HG02943 (cell line): ENCODE results near the gene SPINT1.

Experiments used
- ATAC-seq: cut with Tn5 transposase; IDR thresholded peaks from one replicate; pipeline ENCODE4 v1.9.1; 2021; ENCODE audit warnings: mild to moderate bottlenecking, low read depth, moderate library complexity; ENCODE audit not compliant: unreplicated experiment

SPINT1 gene

GRCh38 chr15:40891138-40891537 is 47.3 kb downstream of the SPINT1 start:
- ATAC-seq = no peak

GRCh38 chr15:40891810-40892446 is 48.1 kb downstream of the SPINT1 start:
- ATAC-seq = no peak

GRCh38 chr15:40892447-40893012 is 48.7 kb downstream of the SPINT1 start:
- no peak for ATAC-seq

GRCh38 chr15:40893019-40893670 is 49.3 kb downstream of the SPINT1 start:
- ATAC-seq = no peak

GRCh38 chr15:40893733-40894680 is 50.2 kb downstream of the SPINT1 start, which contains the start of gene VPS18:
TSS of gene VPS18 (plus strand) at chr15:40894450. CDS start at chr15:40894769, 319 bp downstream.
- ATAC-seq = peak; percentile 76

DNA sequence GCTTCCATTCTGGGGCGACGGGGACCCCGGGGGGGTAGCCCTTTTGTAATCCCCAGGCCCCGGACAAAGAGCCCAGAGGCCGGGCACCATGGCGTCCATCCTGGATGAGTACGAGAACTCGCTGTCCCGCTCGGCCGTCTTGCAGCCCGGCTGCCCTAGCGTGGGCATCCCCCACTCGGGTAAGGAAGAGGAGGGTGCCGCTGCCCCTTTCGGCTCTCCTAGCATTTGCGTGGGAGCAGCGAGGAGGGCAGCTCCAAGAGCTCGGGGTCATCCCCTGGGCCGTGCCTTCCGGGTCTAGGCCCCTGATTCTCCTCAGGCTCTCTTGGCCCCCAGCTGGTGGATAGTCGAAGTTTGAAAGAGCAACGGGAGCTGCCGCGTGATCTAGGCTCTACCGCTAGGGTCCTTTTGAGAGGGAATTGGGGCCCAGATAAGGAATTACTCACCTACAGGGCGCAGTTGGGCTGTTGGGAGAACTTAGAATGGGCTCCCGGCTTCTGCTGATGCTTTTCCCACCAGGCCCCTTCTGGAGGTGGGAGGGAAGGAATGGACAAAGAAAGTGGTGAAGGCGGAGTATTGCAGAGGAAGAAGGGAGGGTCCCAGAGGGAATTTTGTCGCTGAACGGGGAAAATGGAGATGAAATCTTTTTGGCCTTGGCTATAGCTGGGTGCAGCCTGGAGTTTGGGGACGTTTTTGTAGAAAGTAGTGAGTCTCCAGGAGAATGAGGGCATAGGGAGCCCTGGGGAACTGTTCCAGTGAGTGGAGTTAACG is 51.0 kb downstream of the SPINT1 start:
- ATAC-seq = no peak

GRCh38 chr15:40899536-40900207 is 55.8 kb downstream of the SPINT1 start:
- no peak for ATAC-seq

DNA sequence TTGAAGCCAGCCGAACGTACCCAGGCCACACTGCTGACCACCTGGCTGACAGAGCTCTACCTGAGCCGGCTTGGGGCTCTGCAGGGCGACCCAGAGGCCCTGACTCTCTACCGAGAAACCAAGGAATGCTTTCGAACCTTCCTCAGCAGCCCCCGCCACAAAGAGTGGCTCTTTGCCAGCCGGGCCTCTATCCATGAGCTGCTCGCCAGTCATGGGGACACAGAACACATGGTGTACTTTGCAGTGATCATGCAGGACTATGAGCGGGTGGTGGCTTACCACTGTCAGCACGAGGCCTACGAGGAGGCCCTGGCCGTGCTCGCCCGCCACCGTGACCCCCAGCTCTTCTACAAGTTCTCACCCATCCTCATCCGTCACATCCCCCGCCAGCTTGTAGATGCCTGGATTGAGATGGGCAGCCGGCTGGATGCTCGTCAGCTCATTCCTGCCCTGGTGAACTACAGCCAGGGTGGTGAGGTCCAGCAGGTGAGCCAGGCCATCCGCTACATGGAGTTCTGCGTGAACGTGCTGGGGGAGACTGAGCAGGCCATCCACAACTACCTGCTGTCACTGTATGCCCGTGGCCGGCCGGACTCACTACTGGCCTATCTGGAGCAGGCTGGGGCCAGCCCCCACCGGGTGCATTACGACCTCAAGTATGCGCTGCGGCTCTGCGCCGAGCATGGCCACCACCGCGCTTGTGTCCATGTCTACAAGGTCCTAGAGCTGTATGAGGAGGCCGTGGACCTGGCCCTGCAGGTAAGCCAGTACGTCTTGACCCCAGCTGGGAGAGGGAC is 56.6 kb downstream of the SPINT1 start:
- ATAC-seq = no peak

DNA sequence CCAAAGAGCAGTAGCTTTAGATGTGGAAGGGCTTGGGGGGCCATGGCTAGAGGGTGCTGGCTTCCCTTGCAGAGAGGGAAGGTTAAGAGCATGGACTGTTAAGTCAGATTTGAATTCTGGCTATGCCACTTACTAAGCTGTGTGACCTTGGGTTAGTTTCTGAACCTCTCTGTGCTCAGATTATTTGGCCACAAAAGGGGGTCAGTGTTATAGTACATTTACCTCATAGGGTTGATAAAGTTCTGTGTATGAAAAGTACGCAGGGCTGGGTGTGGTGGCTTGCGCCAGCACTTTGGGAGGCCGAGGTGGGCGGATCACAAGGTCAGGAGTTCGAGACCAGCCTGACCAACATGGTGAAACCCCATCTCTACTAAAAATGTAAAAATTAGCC is 57.2 kb downstream of the SPINT1 start:
- ATAC-seq = no peak

GRCh38 chr15:40902605-40903561 is 59.0 kb downstream of the SPINT1 start:
- ATAC-seq = no peak

GRCh38 chr15:40904552-40905201 is 60.8 kb downstream of the SPINT1 start:
- ATAC-seq = no peak

- peak; percentile 51 for ATAC-seq
Measured at GRCh38 chr15:40906091-40906990, 62.5 kb downstream of the SPINT1 start.

DNA sequence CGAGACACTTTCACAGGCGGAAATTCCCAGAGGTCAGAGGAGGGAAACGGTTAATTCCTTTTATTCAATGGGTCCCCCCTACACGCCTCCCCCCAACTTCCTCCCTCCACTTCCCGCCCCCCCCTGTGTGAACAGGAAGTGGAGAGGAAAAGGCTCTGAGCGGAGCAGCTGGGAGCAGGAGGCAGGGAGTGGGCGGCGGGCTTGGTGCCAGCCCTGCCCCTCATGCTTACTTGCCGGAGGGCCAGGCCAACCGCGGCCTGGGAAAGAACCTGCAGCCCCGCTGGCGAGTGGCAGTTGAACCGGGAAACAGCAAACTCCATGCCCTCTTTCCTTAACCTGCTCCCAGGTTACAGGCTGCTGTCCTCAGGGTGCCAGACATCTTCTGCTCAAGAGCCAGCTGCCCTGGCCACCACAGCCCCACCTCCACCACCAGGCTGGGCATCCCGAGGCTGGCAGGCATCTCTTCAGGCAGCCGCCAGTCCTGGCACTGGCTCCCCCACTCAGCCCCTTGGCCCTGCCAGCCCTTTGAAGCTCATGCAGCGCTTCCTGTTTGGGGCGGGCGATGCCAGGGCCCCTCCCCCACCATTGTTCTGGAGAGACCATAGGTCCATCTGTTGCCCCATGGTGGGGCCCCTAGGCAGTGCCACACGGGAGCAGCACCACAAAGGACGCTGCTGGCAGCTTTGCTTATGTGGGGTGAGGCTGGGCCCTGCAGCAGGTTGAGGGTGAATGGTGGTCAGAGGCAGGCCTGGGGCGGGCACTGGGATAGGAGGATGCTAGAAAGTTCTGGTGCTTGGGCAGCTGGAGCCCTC is 63.3 kb downstream of the SPINT1 start:
- ATAC-seq = no peak
